ENCODE results near the gene PEPD.

- TF ChIP-seq CTCF (IDR thresholded peaks at IDR 0.05) (no peak), POLR2AphosphoS5 (IDR thresholded peaks at IDR 0.05) (no peak)
Observed at GRCh38 chr19:33365691-33366090, 155.9 kb downstream of the PEPD start.

Data from transverse colon (tissue), 4 donors.